ENCODE measurements around the gene KCNH6. TPM values are rescaled to one million over a fixed set of nuclear protein-coding genes. Genes with fewer than 3 reads are reported as not detected.

KCNH6 gene
- total RNA-seq, 1 donor from 2014 or later = not detected

- H3K4me3 ChIP-seq (ENCODE audit: low read depth, low read length) = peak overlapping the region; percentile 25
- no peak for DNase-seq (ENCODE audit: low read depth)
- TF ChIP-seq CTCF (conservative IDR thresholded peaks at IDR 0.05; ENCODE audit: low read depth, low read length) = no peak
Measured at GRCh38 chr17:63477480-63478440, 45.4 kb upstream of the KCNH6 start.

GRCh38 chr17:63478814-63479494 lies 44.2 kb upstream of the KCNH6 start:
- peak; percentile 43 for DNase-seq (ENCODE audit: low read depth)
- no peak overlapping the region for H3K4me3 ChIP-seq (ENCODE audit: low read depth, low read length)
- TF ChIP-seq CTCF (conservative IDR thresholded peaks at IDR 0.05; ENCODE audit: low read depth, low read length) = peak; percentile 94

GRCh38 chr17:63479495-63480184 lies 43.5 kb upstream of the KCNH6 start:
- no peak for DNase-seq (ENCODE audit: low read depth)
- TF ChIP-seq CTCF (conservative IDR thresholded peaks at IDR 0.05; ENCODE audit: low read depth, low read length) = no peak
- no peak overlapping the region for H3K4me3 ChIP-seq (ENCODE audit: low read depth, low read length)

GRCh38 chr17:63480192-63480784 lies 42.9 kb upstream of the KCNH6 start:
- DNase-seq (ENCODE audit: low read depth) = no peak
- TF ChIP-seq CTCF (conservative IDR thresholded peaks at IDR 0.05; ENCODE audit: low read depth, low read length) = no peak
- no peak overlapping the region for H3K4me3 ChIP-seq (ENCODE audit: low read depth, low read length)

GRCh38 chr17:63480826-63481487 lies 42.2 kb upstream of the KCNH6 start:
- no peak for DNase-seq (ENCODE audit: low read depth)
- no peak for TF ChIP-seq CTCF (conservative IDR thresholded peaks at IDR 0.05; ENCODE audit: low read depth, low read length)

GRCh38 chr17:63481488-63481870 lies 41.7 kb upstream of the KCNH6 start:
- no peak overlapping the region for H3K4me3 ChIP-seq (ENCODE audit: low read depth, low read length)
- no peak for DNase-seq (ENCODE audit: low read depth)
- TF ChIP-seq CTCF (conservative IDR thresholded peaks at IDR 0.05; ENCODE audit: low read depth, low read length) = no peak

More at GRCh38 chr17:63480826-63481487, 42.2 kb upstream of the KCNH6 start:
- H3K4me3 ChIP-seq (ENCODE audit: low read depth, low read length) = no peak overlapping the region

Measured in epithelial cell of proximal tubule (primary cell).